ENCODE data around the gene SIGLEC5. TPM values are rescaled to one million over a fixed set of nuclear protein-coding genes. Genes with fewer than 3 reads are reported as not detected.

Gene SIGLEC5
- total RNA-seq, 1 experiment from 2014 or later = not detected

- H3K9me3 Mint-ChIP-seq (ENCODE audit: low read depth, unreplicated experiment) = no peaks in the 10 kb centered on the region
- no peak overlapping the region for H3K4me3 Mint-ChIP-seq (ENCODE audit: low read depth, unreplicated experiment)
- no peak for DNase-seq
- H3K27ac Mint-ChIP-seq (ENCODE audit: unreplicated experiment) = no peak overlapping the region
- H3K36me3 Mint-ChIP-seq (ENCODE audit: insufficient read depth, unreplicated experiment) = no peaks in the 10 kb centered on the region
- no peaks in the 10 kb centered on the region for H3K4me1 Mint-ChIP-seq (ENCODE audit: low read depth, unreplicated experiment)
- intact Hi-C loops (cut with micrococcal nuclease; ENCODE audit: unreplicated experiment) = no loop called here
- no peak for TF ChIP-seq CTCF (IDR thresholded peaks at IDR 0.05; ENCODE audit: unreplicated experiment)
- BruUV-seq (replicated peaks) = no TSS peak
- CTCF ChIA-PET = no interaction called here
- peaks cover 40% of the 10 kb centered on the region for H3K27me3 Mint-ChIP-seq (ENCODE audit: unreplicated experiment)
Measured at GRCh38 chr19:51644636-51645271, 14.6 kb upstream of the SIGLEC5 start.

- DNase-seq = no peak
- TF ChIP-seq CTCF (IDR thresholded peaks at IDR 0.05; ENCODE audit: unreplicated experiment) = no peak
- intact Hi-C loops (cut with micrococcal nuclease; ENCODE audit: unreplicated experiment) = no loop called here
- CTCF ChIA-PET = no interaction called here
- Mint-ChIP-seq H3K4me3 (ENCODE audit: low read depth, unreplicated experiment) (no peak overlapping the region), H3K36me3 (ENCODE audit: insufficient read depth, unreplicated experiment) (no peaks in the 10 kb centered on the region), H3K27me3 (ENCODE audit: unreplicated experiment) (peaks cover 21% of the 10 kb centered on the region), H3K4me1 (ENCODE audit: low read depth, unreplicated experiment) (no peaks in the 10 kb centered on the region), H3K9me3 (ENCODE audit: low read depth, unreplicated experiment) (no peaks in the 10 kb centered on the region), H3K27ac (ENCODE audit: unreplicated experiment) (no peak overlapping the region)
- BruUV-seq (replicated peaks) = no TSS peak
Measured at GRCh38 chr19:51641648-51642047, 11.4 kb upstream of the SIGLEC5 start.

GRCh38 chr19:51640386-51640785, 10.2 kb upstream of the SIGLEC5 start:
- CTCF ChIA-PET = interaction anchor here (0.6 kb wide), 1 partner anchor 23 kb away, joined by 3 read pairs; no protein-coding TSS in a partner anchor
- Mint-ChIP-seq H3K4me1 (ENCODE audit: low read depth, unreplicated experiment) (no peaks in the 10 kb centered on the region), H3K9me3 (ENCODE audit: low read depth, unreplicated experiment) (no peaks in the 10 kb centered on the region), H3K4me3 (ENCODE audit: low read depth, unreplicated experiment) (no peak overlapping the region), H3K27me3 (ENCODE audit: unreplicated experiment) (peaks cover 20% of the 10 kb centered on the region), H3K36me3 (ENCODE audit: insufficient read depth, unreplicated experiment) (no peaks in the 10 kb centered on the region), H3K27ac (ENCODE audit: unreplicated experiment) (no peak overlapping the region)
- BruUV-seq (replicated peaks) = no TSS peak
- DNase-seq = no peak
- TF ChIP-seq CTCF (IDR thresholded peaks at IDR 0.05; ENCODE audit: unreplicated experiment) = no peak
- intact Hi-C loops (cut with micrococcal nuclease; ENCODE audit: unreplicated experiment) = no loop called here

- CTCF ChIA-PET = no interaction called here
- no peak for DNase-seq
- TF ChIP-seq CTCF (IDR thresholded peaks at IDR 0.05; ENCODE audit: unreplicated experiment) = no peak
- no peak overlapping the region for H3K4me3 Mint-ChIP-seq (ENCODE audit: low read depth, unreplicated experiment)
- H3K9me3 Mint-ChIP-seq (ENCODE audit: low read depth, unreplicated experiment) = no peaks in the 10 kb centered on the region
- BruUV-seq (replicated peaks) = no TSS peak
- peaks cover 16% of the 10 kb centered on the region for H3K27me3 Mint-ChIP-seq (ENCODE audit: unreplicated experiment)
- H3K36me3 Mint-ChIP-seq (ENCODE audit: insufficient read depth, unreplicated experiment) = no peaks in the 10 kb centered on the region
- H3K27ac Mint-ChIP-seq (ENCODE audit: unreplicated experiment) = no peak overlapping the region
- intact Hi-C loops (cut with micrococcal nuclease; ENCODE audit: unreplicated experiment) = no loop called here
- H3K4me1 Mint-ChIP-seq (ENCODE audit: low read depth, unreplicated experiment) = no peaks in the 10 kb centered on the region
Measured at GRCh38 chr19:51639916-51640315, 9.7 kb upstream of the SIGLEC5 start.

Measured in Calu3 (cell line).